ENCODE measurements around the gene WDR36. TPM values are rescaled to one million over a fixed set of nuclear protein-coding genes. Genes with fewer than 3 reads are reported as not detected.
A peak's percentile ranks its signal among the peaks of the same experiment; 100 is the strongest.

The WDR36 gene
- polyA plus RNA-seq, 1 of the 3 experiments (the other 2 are of a cell fraction) = 6.7 TPM

- TF ChIP-seq, protein P1, sequence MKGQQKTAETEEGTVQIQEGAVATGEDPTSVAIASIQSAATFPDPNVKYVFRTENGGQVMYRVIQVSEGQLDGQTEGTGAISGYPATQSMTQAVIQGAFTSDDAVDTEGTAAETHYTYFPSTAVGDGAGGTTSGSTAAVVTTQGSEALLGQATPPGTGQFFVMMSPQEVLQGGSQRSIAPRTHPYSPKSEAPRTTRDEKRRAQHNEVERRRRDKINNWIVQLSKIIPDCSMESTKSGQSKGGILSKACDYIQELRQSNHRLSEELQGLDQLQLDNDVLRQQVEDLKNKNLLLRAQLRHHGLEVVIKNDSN (IDR thresholded peaks at IDR 0.05; ENCODE audit: borderline replicate concordance, low read depth) = no peak
- TF ChIP-seq JUND (IDR thresholded peaks at IDR 0.05) = no peak
Observed at GRCh38 chr5:111071413-111071812, 20.7 kb upstream of the WDR36 start, which contains the start of gene TSLP (continued).

- H3K4me1 ChIP-seq (ENCODE audit: control insufficient read depth in 1 of 2, insufficient read depth in 2 of 2, low read depth in 1 of 2, low read length in 1 of 2) = peaks cover 7 to 14% of the 10 kb centered on the region in 2 experiments
- H3K27ac ChIP-seq (ENCODE audit: low read depth in 2 of 2, low read length in 1 of 2) = peak overlapping the region; percentile 14 to 48; a peak in 3 of 4 replicates
- WGBS (ENCODE audit: low lambda C conversion rate) = 7% methylated on average over 31 of the region's 44 CpGs
- H3K9me2 ChIP-seq = no peaks in the 10 kb centered on the region
- CTCF ChIA-PET = no interaction called here
- H3K9me3 ChIP-seq = no peaks in the 10 kb centered on the region
- H3K27me3 ChIP-seq (ENCODE audit: insufficient read depth) = no peaks in the 10 kb centered on the region
- peaks cover 19% of the 10 kb centered on the region for H3F3A ChIP-seq (replicated peaks; ENCODE audit: insufficient read depth)
- peak overlapping the region; percentile 76 for H3K4me2 ChIP-seq
- H4K20me1 ChIP-seq (ENCODE audit: insufficient read depth) = no peaks in the 10 kb centered on the region
- H3K9ac ChIP-seq = peak overlapping the region; percentile 56; the same call in 1 of the 2 replicates
- peak; percentile 84 for DNase-seq
- POLR2A ChIA-PET = no interaction called here
- peak; percentile 46 for TF ChIP-seq RAD21 (IDR thresholded peaks at IDR 0.05; ENCODE audit: low read length)
- TF ChIP-seq RXRA (IDR thresholded peaks at IDR 0.05; ENCODE audit: borderline replicate concordance, low read depth) = no peak
- no peak for TF ChIP-seq YY1 (IDR thresholded peaks at IDR 0.05; ENCODE audit: low read depth)
- TF ChIP-seq POLR2AphosphoS5 (IDR thresholded peaks at IDR 0.05; ENCODE audit: low read depth, low read length) = peak; percentile 43; the same call in 1 of the 2 replicates
- no peak for TF ChIP-seq GABPA (IDR thresholded peaks at IDR 0.05; ENCODE audit: low read depth)
- TF ChIP-seq GATA2 (CRISPR knock-in tag; IDR thresholded peaks at IDR 0.05) = no peak
- TF ChIP-seq, protein P2, sequence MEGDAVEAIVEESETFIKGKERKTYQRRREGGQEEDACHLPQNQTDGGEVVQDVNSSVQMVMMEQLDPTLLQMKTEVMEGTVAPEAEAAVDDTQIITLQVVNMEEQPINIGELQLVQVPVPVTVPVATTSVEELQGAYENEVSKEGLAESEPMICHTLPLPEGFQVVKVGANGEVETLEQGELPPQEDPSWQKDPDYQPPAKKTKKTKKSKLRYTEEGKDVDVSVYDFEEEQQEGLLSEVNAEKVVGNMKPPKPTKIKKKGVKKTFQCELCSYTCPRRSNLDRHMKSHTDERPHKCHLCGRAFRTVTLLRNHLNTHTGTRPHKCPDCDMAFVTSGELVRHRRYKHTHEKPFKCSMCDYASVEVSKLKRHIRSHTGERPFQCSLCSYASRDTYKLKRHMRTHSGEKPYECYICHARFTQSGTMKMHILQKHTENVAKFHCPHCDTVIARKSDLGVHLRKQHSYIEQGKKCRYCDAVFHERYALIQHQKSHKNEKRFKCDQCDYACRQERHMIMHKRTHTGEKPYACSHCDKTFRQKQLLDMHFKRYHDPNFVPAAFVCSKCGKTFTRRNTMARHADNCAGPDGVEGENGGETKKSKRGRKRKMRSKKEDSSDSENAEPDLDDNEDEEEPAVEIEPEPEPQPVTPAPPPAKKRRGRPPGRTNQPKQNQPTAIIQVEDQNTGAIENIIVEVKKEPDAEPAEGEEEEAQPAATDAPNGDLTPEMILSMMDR (IDR thresholded peaks at IDR 0.05) = peak; percentile 30; the same call in 1 of the 2 replicates
- no peak for TF ChIP-seq REST (IDR thresholded peaks at IDR 0.05; ENCODE audit: low read depth, low read length)
- no peak for TF ChIP-seq NFIC (IDR thresholded peaks at IDR 0.05; ENCODE audit: borderline replicate concordance)
- TF ChIP-seq RFX5 (IDR thresholded peaks at IDR 0.05; ENCODE audit: low read length) = no peak
- no peak for TF ChIP-seq EP300 (IDR thresholded peaks at IDR 0.05; ENCODE audit: borderline replicate concordance in 1 of 2, low read depth in 1 of 2, low read length in 1 of 2)
- TF ChIP-seq CHD2 (IDR thresholded peaks at IDR 0.05; ENCODE audit: low read length, partially characterized antibody) = peak; percentile 8
- TF ChIP-seq, protein P3, sequence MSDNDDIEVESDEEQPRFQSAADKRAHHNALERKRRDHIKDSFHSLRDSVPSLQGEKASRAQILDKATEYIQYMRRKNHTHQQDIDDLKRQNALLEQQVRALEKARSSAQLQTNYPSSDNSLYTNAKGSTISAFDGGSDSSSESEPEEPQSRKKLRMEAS (IDR thresholded peaks at IDR 0.05; ENCODE audit: low read depth) = peak; percentile 38
- peak; percentile 43; the same call in 1 of the 2 replicates for TF ChIP-seq MXI1 (IDR thresholded peaks at IDR 0.05; ENCODE audit: low read depth, low read length)
- TF ChIP-seq MEF2A (IDR thresholded peaks at IDR 0.05; ENCODE audit: borderline replicate concordance, low read depth) = no peak
- H2AFZ ChIP-seq (ENCODE audit: low read depth) = peak overlapping the region; percentile 95
- H3K4me3 ChIP-seq (ENCODE audit: low read depth in 2 of 2, low read length in 1 of 2) = peak overlapping the region; percentile 72 to 80
- peaks cover 0 to 10% of the 10 kb centered on the region in 2 experiments for H3K36me3 ChIP-seq (replicated peaks in 1 of 2; ENCODE audit: control insufficient read depth in 1 of 2, insufficient read depth in 2 of 2, low read length in 1 of 2)
- no peaks in the 10 kb centered on the region for H3K79me2 ChIP-seq (ENCODE audit: insufficient read depth)
Observed at GRCh38 chr5:111072949-111073682, 19.0 kb upstream of the WDR36 start.

Measured in SK-N-SH (cell line).